H9 (cell line): ENCODE data around the gene NFU1. TPM values are rescaled to one million over a fixed set of nuclear protein-coding genes. Genes with fewer than 3 reads are reported as not detected.

Experiments used
- DNase-seq: peaks from one replicate; pipeline ENCODE4 v3.0.0-alpha.2; 2017
- H2AFZ ChIP-seq: one replicate; pipeline ENCODE4 v1.6.1; 2013; ENCODE audit warnings: mild to moderate bottlenecking, low read length, control low read depth, moderate library complexity
- H2AK5ac ChIP-seq: 2 replicates; pipeline ENCODE4 v1.6.1; 2013; ENCODE audit warnings: low read length, control low read depth, mixed read lengths; ENCODE audit not compliant: insufficient read length
- H2BK120ac ChIP-seq: one replicate; pipeline ENCODE4 v1.6.1; 2013; ENCODE audit warnings: low read depth, mild to moderate bottlenecking, low read length, control low read depth, inconsistent platforms; ENCODE audit not compliant: poor library complexity, severe bottlenecking
- H2BK12ac ChIP-seq: 2 replicates; pipeline ENCODE4 v1.6.1; 2013; ENCODE audit warnings: low read length, control low read depth, mixed read lengths, low read depth; ENCODE audit not compliant: insufficient read length
- H2BK15ac ChIP-seq: 2 replicates; pipeline ENCODE4 v1.6.1; 2013; ENCODE audit warnings: low read depth, low read length, control low read depth
- H2BK20ac ChIP-seq: one replicate; pipeline ENCODE4 v1.6.1; 2013; ENCODE audit warnings: low read depth, mild to moderate bottlenecking, low read length, control low read depth, inconsistent platforms; ENCODE audit not compliant: poor library complexity, severe bottlenecking
- H2BK5ac ChIP-seq: 2 replicates; pipeline ENCODE4 v1.6.1; 2013; ENCODE audit warnings: low read length, control low read depth, mixed read lengths; ENCODE audit not compliant: insufficient read length
- H3K14ac ChIP-seq: 2 replicates; pipeline ENCODE4 v1.6.1; 2013; ENCODE audit warnings: low read length, control low read depth; ENCODE audit not compliant: insufficient read depth
- H3K18ac ChIP-seq: 2 replicates; pipeline ENCODE4 v1.6.1; 2013; ENCODE audit warnings: low read depth, mild to moderate bottlenecking, mixed read lengths, low read length, control low read depth; ENCODE audit not compliant: insufficient read length
- H3K23ac ChIP-seq: 2 replicates; pipeline ENCODE4 v1.6.1; 2013; ENCODE audit warnings: low read length, control low read depth, mixed read lengths, low read depth; ENCODE audit not compliant: insufficient read length
- H3K23me2 ChIP-seq: 2 replicates; pipeline ENCODE4 v1.6.1; 2013; ENCODE audit warnings: low read depth, mild to moderate bottlenecking, mixed read lengths, low read length, control low read depth; ENCODE audit not compliant: insufficient read length, poor library complexity, severe bottlenecking
- H3K27ac ChIP-seq: 2 replicates; pipeline ENCODE4 v1.5.1; 2013; ENCODE audit warnings: low read length, control low read depth, mixed read lengths, low read depth; ENCODE audit not compliant: insufficient read length
- H3K27me3 ChIP-seq: 2 replicates; pipeline ENCODE4 v1.6.1; 2013; ENCODE audit warnings: low read length, control low read depth, inconsistent platforms; ENCODE audit not compliant: insufficient read depth
- H3K4ac ChIP-seq: 2 replicates; pipeline ENCODE4 v1.6.1; 2013; ENCODE audit warnings: low read depth, mild to moderate bottlenecking, control low read depth, inconsistent platforms, low read length, moderate library complexity
- H3K4me1 ChIP-seq: 2 replicates; pipeline ENCODE4 v1.6.1; 2013; ENCODE audit warnings: low read length, control low read depth, inconsistent platforms; ENCODE audit not compliant: insufficient read depth
- H3K4me2 ChIP-seq: 2 replicates; pipeline ENCODE4 v1.6.1; 2013; ENCODE audit warnings: low read length, control low read depth, mixed read lengths; ENCODE audit not compliant: insufficient read length, insufficient read depth
- H3K56ac ChIP-seq: 2 replicates; pipeline ENCODE4 v1.6.1; 2013; ENCODE audit warnings: low read depth, mild to moderate bottlenecking, mixed read lengths, low read length, control low read depth; ENCODE audit not compliant: insufficient read length
- H3K79me1 ChIP-seq: 2 replicates; pipeline ENCODE4 v1.6.1; 2013; ENCODE audit warnings: low read depth, mild to moderate bottlenecking, moderate library complexity, low read length, control low read depth, inconsistent platforms; ENCODE audit not compliant: insufficient read depth, poor library complexity, severe bottlenecking
- H3K79me2 ChIP-seq: 2 replicates; pipeline ENCODE4 v1.6.1; 2013; ENCODE audit warnings: low read length, control low read depth, inconsistent platforms; ENCODE audit not compliant: insufficient read depth
- H3K9ac ChIP-seq: 2 replicates; pipeline ENCODE4 v1.6.1; 2013; ENCODE audit warnings: low read length, control low read depth, mixed read lengths; ENCODE audit not compliant: insufficient read length; ENCODE audit errors: extremely low read depth
- H3K9me3 ChIP-seq: one replicate; pipeline ENCODE4 v1.6.1; 2013; ENCODE audit warnings: low read depth, low read length, inconsistent platforms; ENCODE audit not compliant: control insufficient read depth
- H3T11ph ChIP-seq: one replicate; pipeline ENCODE4 v1.6.1; 2013; ENCODE audit warnings: mild to moderate bottlenecking, low read length, control low read depth, inconsistent platforms
- H4K20me1 ChIP-seq: one replicate; pipeline ENCODE4 v1.6.1; 2013; ENCODE audit not compliant: control insufficient read depth, insufficient read length, insufficient read depth
- H4K5ac ChIP-seq: 2 replicates; pipeline ENCODE4 v1.6.1; 2013; ENCODE audit warnings: low read depth, mild to moderate bottlenecking, mixed read lengths, low read length, control low read depth; ENCODE audit not compliant: insufficient read length
- H4K8ac ChIP-seq: replicated peaks from 2 replicates; pipeline ENCODE4 v1.6.1; 2013; ENCODE audit warnings: low read length, control low read depth, mixed read lengths, low read depth; ENCODE audit not compliant: insufficient read length
- H4K91ac ChIP-seq: 2 replicates; pipeline ENCODE4 v1.6.1; 2013; ENCODE audit warnings: low read depth, mild to moderate bottlenecking, moderate library complexity, mixed read lengths, low read length, control low read depth; ENCODE audit not compliant: insufficient read length
- H3K27ac Mint-ChIP-seq, 3 experiments: 2 replicates in 2 of 3; 3 replicates in 1 of 3; pipeline ENCODE4 v1.8.0; 2020 to 2021; ENCODE audit warnings: mixed read lengths in 3 of 3, mild to moderate bottlenecking in 1 of 3, moderate library complexity in 1 of 3
- H3K27me3 Mint-ChIP-seq: 2 replicates; pipeline ENCODE4 v1.8.0; 2021; ENCODE audit warnings: low read depth, mild to moderate bottlenecking, moderate library complexity, mixed read lengths
- H3K36me3 Mint-ChIP-seq, 3 experiments: 2 replicates in 2 of 3; 3 replicates in 1 of 3; pipeline ENCODE4 v1.8.0; 2020 to 2021; ENCODE audit warnings: low read depth in 3 of 3, mixed read lengths in 3 of 3; ENCODE audit not compliant: insufficient read depth in 1 of 3
- H3K4me1 Mint-ChIP-seq, 2 experiments: 2 replicates each; pipeline ENCODE4 v1.8.0; 2020; ENCODE audit warnings: mixed read lengths in 2 of 2
- H3K4me3 Mint-ChIP-seq, 2 experiments: 2 replicates in 1 of 2; 3 replicates in 1 of 2; pipeline ENCODE4 v1.8.0; 2020 to 2021; ENCODE audit warnings: mild to moderate bottlenecking in 2 of 2, mixed read lengths in 2 of 2, moderate library complexity in 1 of 2
- H3K9me3 Mint-ChIP-seq, 2 experiments: 2 replicates in 1 of 2; 3 replicates in 1 of 2; pipeline ENCODE4 v1.8.0; 2020; ENCODE audit warnings: mild to moderate bottlenecking in 2 of 2, mixed read lengths in 2 of 2, moderate library complexity in 1 of 2
- WGBS: extraction: QIAGEN DNeasy Blood & Tissue Kit; methylation state at CpG from one replicate; pipeline ENCODE4 v1.1.7; 2013; ENCODE audit warnings: missing lambda C conversion rate, low lambda C conversion rate, mixed read lengths; ENCODE audit not compliant: insufficient read length; ENCODE audit errors: extremely low coverage; 5-methylcytosine and 5-hydroxymethylcytosine counted together
- total RNA-seq: library from RNA; stranded (reverse); gene quantifications from 2 replicates; pipeline ENCODE4 v1.2.1, GENCODE V29; 2021
- TF ChIP-seq, protein P1 (sequence below): fragments of 200-600 bp; sonication (generic); conservative IDR thresholded peaks from 3 replicates; pipeline ENCODE4 v1.8.0; 2021; ENCODE audit warnings: antibody characterized with exemption, mild to moderate bottlenecking

Gene NFU1
- total RNA-seq, 1 experiment from 2014 or later = 61.4 TPM

DNA sequence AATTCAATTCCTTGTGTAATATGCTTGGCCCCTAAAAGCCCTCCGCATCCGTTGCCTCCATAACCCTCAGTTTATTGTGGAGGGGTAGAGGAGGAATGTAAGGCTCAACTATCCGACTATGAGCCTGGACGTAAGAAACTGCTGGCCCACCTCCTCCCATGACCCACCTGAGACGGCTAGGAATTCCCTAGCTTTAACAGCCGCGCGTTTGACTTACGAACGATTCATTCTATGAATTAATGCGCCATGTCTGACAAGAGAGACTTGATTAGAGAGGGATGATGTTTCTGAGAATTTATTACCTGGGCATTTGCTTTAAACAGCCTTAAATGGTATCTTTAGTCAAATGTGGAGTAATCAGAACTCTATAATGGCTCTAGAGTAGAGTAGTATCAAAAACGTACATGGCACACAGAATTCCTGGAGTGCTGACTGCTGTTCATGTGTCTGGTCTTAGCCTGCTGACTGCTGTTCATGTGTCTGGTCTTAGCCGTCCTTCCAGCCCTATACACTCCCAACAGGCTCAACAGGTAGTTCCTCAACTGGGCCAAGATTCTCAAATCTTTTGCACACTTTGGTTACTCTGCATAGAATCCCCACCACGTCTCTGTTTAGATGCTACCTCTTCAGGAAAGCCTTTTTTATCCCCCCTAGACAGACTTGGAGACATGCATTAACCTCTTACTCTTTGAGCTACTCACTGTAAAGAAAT is 49.3 kb downstream of the NFU1 start:
- H4K8ac ChIP-seq = no peak overlapping the region
- no peak overlapping the region for H2BK120ac ChIP-seq
- H3K27ac Mint-ChIP-seq = peak overlapping the region in 2 of 3 experiments; percentile 77 to 95; a peak in 4 of 7 replicates
- no peaks in the 10 kb centered on the region for H4K20me1 ChIP-seq
- H4K91ac ChIP-seq = no peak overlapping the region
- no peaks in the 10 kb centered on the region for H3K27me3 ChIP-seq
- peaks cover 1% of the 10 kb centered on the region; the same call in 1 of the 2 replicates for H3K79me2 ChIP-seq
- TF ChIP-seq, protein P1, sequence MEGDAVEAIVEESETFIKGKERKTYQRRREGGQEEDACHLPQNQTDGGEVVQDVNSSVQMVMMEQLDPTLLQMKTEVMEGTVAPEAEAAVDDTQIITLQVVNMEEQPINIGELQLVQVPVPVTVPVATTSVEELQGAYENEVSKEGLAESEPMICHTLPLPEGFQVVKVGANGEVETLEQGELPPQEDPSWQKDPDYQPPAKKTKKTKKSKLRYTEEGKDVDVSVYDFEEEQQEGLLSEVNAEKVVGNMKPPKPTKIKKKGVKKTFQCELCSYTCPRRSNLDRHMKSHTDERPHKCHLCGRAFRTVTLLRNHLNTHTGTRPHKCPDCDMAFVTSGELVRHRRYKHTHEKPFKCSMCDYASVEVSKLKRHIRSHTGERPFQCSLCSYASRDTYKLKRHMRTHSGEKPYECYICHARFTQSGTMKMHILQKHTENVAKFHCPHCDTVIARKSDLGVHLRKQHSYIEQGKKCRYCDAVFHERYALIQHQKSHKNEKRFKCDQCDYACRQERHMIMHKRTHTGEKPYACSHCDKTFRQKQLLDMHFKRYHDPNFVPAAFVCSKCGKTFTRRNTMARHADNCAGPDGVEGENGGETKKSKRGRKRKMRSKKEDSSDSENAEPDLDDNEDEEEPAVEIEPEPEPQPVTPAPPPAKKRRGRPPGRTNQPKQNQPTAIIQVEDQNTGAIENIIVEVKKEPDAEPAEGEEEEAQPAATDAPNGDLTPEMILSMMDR = no peak
- H3K18ac ChIP-seq = no peak overlapping the region
- no CpG with 5 or more reads among the region's 14 CpGs for WGBS
- no peak overlapping the region for H2BK20ac ChIP-seq
- peaks cover 3% of the 10 kb centered on the region for H3K23me2 ChIP-seq
- no peak for DNase-seq
- peak overlapping the region; percentile 65 for H3K4me2 ChIP-seq
- H2BK15ac ChIP-seq = no peak overlapping the region
- no peaks in the 10 kb centered on the region for H3K4me1 ChIP-seq
- H3K4me1 Mint-ChIP-seq = peaks cover 20 to 23% of the 10 kb centered on the region in 2 experiments
- H2AK5ac ChIP-seq = no peak overlapping the region
- no peak overlapping the region; the same call in 1 of the 2 replicates for H3K14ac ChIP-seq
- H3K23ac ChIP-seq = no peak overlapping the region
- no peak overlapping the region for H3K56ac ChIP-seq
- H3K36me3 Mint-ChIP-seq = peaks cover 0 to 6% (median 0%) of the 10 kb centered on the region in 3 experiments; a peak in 2 of 7 replicates
- H3T11ph ChIP-seq = no peak overlapping the region
- H3K4me3 Mint-ChIP-seq = peak overlapping the region; percentile 84 to 90
- no peaks in the 10 kb centered on the region for H3K79me1 ChIP-seq
- peak overlapping the region; percentile 53 for H3K9ac ChIP-seq
- no peak overlapping the region for H2BK12ac ChIP-seq
- H2AFZ ChIP-seq = no peak overlapping the region
- H3K4ac ChIP-seq = no peak overlapping the region
- H3K27ac ChIP-seq = no peak overlapping the region
- H3K9me3 ChIP-seq = no peaks in the 10 kb centered on the region
- H3K9me3 Mint-ChIP-seq = no peaks in the 10 kb centered on the region
- no peak overlapping the region for H4K5ac ChIP-seq
- no peaks in the 10 kb centered on the region; the same call in 1 of the 2 replicates for H3K27me3 Mint-ChIP-seq
- no peak overlapping the region for H2BK5ac ChIP-seq
